ENCODE data around the gene DEFB121.

Gene DEFB121

DNA sequence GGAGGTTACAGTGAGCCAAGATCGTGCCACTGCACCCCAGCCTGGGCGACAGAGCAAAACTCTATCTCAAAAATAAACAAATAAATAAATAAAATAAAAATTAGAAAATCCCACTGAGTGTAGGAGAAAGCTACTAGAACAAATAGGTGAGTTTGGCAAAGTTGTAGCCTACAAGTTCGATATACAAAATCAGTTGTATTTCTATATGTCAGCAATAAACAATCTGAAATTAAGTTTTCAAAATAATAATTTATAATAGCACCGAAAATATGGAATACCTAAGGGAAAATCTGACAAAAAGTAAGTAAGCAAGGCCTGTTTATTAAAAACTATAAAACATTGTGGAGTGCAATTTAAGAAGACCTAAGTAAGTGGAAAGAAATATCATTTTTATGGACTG, 42.7 kb downstream of the DEFB121 start:
- no peak overlapping the region for H3K4me3 ChIP-seq (ENCODE audit: low read length)
- H4K20me1 ChIP-seq (ENCODE audit: insufficient read depth, low read length), result no peaks in the 10 kb centered on the region
- no peaks in the 10 kb centered on the region for H3K36me3 ChIP-seq (replicated peaks; ENCODE audit: insufficient read depth, low read length)
- no peaks in the 10 kb centered on the region for H3K27me3 ChIP-seq (replicated peaks; ENCODE audit: insufficient read depth, low read length)
- H3F3A ChIP-seq (ENCODE audit: insufficient read depth, low read length), result no peaks in the 10 kb centered on the region
- no peaks in the 10 kb centered on the region for H3K79me2 ChIP-seq (ENCODE audit: low read length)
- no peak overlapping the region for H3K4me2 ChIP-seq (ENCODE audit: low read depth, low read length)
- TF ChIP-seq, protein P1, sequence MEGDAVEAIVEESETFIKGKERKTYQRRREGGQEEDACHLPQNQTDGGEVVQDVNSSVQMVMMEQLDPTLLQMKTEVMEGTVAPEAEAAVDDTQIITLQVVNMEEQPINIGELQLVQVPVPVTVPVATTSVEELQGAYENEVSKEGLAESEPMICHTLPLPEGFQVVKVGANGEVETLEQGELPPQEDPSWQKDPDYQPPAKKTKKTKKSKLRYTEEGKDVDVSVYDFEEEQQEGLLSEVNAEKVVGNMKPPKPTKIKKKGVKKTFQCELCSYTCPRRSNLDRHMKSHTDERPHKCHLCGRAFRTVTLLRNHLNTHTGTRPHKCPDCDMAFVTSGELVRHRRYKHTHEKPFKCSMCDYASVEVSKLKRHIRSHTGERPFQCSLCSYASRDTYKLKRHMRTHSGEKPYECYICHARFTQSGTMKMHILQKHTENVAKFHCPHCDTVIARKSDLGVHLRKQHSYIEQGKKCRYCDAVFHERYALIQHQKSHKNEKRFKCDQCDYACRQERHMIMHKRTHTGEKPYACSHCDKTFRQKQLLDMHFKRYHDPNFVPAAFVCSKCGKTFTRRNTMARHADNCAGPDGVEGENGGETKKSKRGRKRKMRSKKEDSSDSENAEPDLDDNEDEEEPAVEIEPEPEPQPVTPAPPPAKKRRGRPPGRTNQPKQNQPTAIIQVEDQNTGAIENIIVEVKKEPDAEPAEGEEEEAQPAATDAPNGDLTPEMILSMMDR (IDR thresholded peaks at IDR 0.05; ENCODE audit: low read length), result no peak
- TF ChIP-seq EZH2phosphoT487 (IDR thresholded peaks at IDR 0.05; ENCODE audit: low read length) (no peak), EZH2 (optimal IDR thresholded peaks at IDR 0.05; ENCODE audit: low read depth, low read length) (no peak)
- H3K9me3 ChIP-seq (replicated peaks; ENCODE audit: insufficient read depth, low read length), result no peaks in the 10 kb centered on the region
- no peak overlapping the region for H3K27ac ChIP-seq (ENCODE audit: low read length)
- no peaks in the 10 kb centered on the region for H3K9me2 ChIP-seq (replicated peaks; ENCODE audit: insufficient read depth, low read length)
- no peak for DNase-seq
- H2AFZ ChIP-seq (ENCODE audit: low read length), result no peak overlapping the region
- no peak overlapping the region for H3K9ac ChIP-seq (ENCODE audit: low read length)
- H3K4me1 ChIP-seq (ENCODE audit: low read length), result no peaks in the 10 kb centered on the region

DNA sequence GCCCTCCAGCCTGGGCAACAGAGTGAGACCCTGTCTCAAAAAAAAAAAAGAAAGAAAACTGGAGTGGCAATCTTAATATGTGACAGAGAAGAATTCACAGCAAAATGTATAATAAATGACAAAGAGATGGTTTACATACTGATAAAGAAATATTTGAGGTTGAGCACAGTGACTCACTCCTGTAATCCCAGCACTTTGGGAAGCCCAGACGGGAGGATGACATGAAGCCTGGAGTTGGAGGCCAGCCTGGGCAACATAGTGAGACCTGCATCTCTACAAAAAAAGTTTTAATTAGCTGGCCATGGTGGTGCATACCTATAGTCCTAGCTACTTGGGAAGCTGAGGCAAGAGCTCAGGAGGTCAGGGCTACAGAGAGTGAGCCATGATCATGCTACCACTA, 50.0 kb downstream of the DEFB121 start:
- Histone ChIP-seq H3K4me1 (ENCODE audit: low read length) (no peaks in the 10 kb centered on the region), H3K36me3 (replicated peaks; ENCODE audit: insufficient read depth, low read length) (no peaks in the 10 kb centered on the region), H3K27me3 (replicated peaks; ENCODE audit: insufficient read depth, low read length) (no peaks in the 10 kb centered on the region), H3K4me2 (ENCODE audit: low read depth, low read length) (no peak overlapping the region), H3K27ac (ENCODE audit: low read length) (no peak overlapping the region), H3K79me2 (ENCODE audit: low read length) (no peaks in the 10 kb centered on the region), H4K20me1 (ENCODE audit: insufficient read depth, low read length) (no peaks in the 10 kb centered on the region), H3K9me2 (replicated peaks; ENCODE audit: insufficient read depth, low read length) (no peaks in the 10 kb centered on the region), H3F3A (ENCODE audit: insufficient read depth, low read length) (no peaks in the 10 kb centered on the region), H2AFZ (ENCODE audit: low read length) (no peak overlapping the region), H3K9ac (ENCODE audit: low read length) (no peak overlapping the region), H3K9me3 (replicated peaks; ENCODE audit: insufficient read depth, low read length) (no peaks in the 10 kb centered on the region), H3K4me3 (ENCODE audit: low read length) (no peak overlapping the region)
- no peak for DNase-seq
- TF ChIP-seq EZH2phosphoT487 (IDR thresholded peaks at IDR 0.05; ENCODE audit: low read length) (no peak), EZH2 (optimal IDR thresholded peaks at IDR 0.05; ENCODE audit: low read depth, low read length) (no peak)
- TF ChIP-seq, protein P1 (IDR thresholded peaks at IDR 0.05; ENCODE audit: low read length), result no peak

All from MM.1S (cell line).